A673 (cell line): ENCODE measurements around the gene FAR1.

Experiments
- EZH2 ChIP-seq: fragments of 200-600 bp; sonication (generic); IDR thresholded peaks from 2 replicates; pipeline ENCODE4 v1.6.1; 2017; ENCODE audit warnings: borderline replicate concordance, low read depth, mild to moderate bottlenecking, mixed read lengths, antibody characterized with exemption, low read length; ENCODE audit not compliant: poor library complexity, severe bottlenecking
- TF ChIP-seq, protein P1 (sequence below): fragments of 300-800, 200-600 bp; sonication (generic); conservative IDR thresholded peaks from 2 replicates; pipeline ENCODE4 v1.5.1; 2017; ENCODE audit warnings: low read depth, mild to moderate bottlenecking, antibody characterized with exemption, low read length, moderate library complexity, mixed read lengths

DNA sequence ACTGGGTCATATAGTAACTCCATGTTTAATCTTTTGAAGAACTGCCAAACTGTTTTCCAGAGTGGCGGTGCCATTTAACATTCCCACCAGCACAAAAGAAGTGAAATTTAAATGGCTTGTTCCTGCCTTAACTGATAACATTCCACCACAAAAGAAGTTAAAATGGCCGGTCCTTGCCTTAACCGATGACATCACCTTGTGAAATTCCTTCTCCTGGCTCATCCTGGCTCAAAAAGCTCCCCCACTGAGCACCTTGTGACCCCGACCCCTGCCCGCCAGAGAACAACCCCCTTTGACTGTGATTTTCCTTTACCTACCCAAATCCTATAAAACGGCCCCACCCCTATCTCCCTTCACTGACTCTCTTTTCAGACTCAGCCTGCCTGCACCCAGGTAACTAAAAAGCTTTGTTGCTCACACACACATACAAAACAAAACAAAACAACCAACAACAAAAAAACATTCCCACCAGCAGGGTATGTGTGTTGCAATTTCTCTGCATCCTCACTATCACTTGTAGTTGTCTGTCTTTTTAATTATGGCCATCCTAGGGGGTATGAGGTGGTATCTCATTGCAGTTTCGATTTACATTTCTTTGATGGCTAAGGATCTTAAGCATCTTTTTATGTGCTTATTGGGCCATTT lies 109.0 kb downstream of the FAR1 start:
- TF ChIP-seq, protein P1, sequence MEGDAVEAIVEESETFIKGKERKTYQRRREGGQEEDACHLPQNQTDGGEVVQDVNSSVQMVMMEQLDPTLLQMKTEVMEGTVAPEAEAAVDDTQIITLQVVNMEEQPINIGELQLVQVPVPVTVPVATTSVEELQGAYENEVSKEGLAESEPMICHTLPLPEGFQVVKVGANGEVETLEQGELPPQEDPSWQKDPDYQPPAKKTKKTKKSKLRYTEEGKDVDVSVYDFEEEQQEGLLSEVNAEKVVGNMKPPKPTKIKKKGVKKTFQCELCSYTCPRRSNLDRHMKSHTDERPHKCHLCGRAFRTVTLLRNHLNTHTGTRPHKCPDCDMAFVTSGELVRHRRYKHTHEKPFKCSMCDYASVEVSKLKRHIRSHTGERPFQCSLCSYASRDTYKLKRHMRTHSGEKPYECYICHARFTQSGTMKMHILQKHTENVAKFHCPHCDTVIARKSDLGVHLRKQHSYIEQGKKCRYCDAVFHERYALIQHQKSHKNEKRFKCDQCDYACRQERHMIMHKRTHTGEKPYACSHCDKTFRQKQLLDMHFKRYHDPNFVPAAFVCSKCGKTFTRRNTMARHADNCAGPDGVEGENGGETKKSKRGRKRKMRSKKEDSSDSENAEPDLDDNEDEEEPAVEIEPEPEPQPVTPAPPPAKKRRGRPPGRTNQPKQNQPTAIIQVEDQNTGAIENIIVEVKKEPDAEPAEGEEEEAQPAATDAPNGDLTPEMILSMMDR = no peak
- TF ChIP-seq EZH2 = no peak
